Raji (cell line): Measurements from ENCODE around the gene PTGES.

ENCODE experiments used
- POLR2A ChIP-seq: IDR thresholded peaks from 2 replicates; pipeline ENCODE4 v1.6.1; 2011; ENCODE audit warnings: low read depth, low read length, control low read depth; ENCODE audit not compliant: insufficient read depth

Gene PTGES

DNA sequence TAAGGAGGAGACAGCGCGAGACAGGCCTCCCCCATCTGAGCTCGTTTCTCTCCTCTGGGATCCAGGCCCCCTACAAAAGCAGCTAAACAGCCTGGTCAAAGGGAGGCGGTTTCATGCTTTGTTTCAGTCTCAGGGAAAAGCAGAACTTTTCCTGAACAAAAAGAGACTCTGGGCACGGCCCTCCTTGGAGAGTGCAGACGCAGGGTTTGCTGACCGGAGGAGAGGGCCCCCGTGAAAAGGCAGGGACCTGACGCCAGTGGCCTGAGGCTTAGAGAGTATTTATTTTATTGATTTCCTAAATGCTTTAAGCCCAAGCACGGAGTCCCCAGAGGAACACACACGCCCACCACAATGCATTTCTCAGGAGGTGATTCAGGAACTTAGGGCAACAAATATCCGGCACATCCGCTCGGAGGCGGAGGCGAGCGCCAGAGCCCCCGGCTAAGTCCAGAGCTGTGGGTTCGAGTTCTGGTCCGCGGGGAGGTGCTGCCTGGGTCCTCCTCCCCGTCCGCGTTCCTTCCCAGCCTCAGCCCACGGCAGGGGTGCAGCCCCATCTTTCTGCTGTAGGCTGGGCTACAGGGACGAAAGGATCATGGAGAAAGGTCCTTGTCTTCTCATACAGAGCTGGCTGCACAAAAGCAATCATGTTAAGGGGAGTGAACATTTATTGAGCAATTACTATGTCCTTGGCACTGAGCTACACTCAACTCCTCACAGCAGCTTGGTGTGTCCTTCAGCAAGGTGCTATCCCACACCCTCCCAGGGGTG is 40.0 kb downstream of the PTGES start:
- TF ChIP-seq POLR2A = no peak

- no peak for TF ChIP-seq POLR2A
Observed at GRCh38 chr9:129710169-129710453, 42.7 kb downstream of the PTGES start.

DNA sequence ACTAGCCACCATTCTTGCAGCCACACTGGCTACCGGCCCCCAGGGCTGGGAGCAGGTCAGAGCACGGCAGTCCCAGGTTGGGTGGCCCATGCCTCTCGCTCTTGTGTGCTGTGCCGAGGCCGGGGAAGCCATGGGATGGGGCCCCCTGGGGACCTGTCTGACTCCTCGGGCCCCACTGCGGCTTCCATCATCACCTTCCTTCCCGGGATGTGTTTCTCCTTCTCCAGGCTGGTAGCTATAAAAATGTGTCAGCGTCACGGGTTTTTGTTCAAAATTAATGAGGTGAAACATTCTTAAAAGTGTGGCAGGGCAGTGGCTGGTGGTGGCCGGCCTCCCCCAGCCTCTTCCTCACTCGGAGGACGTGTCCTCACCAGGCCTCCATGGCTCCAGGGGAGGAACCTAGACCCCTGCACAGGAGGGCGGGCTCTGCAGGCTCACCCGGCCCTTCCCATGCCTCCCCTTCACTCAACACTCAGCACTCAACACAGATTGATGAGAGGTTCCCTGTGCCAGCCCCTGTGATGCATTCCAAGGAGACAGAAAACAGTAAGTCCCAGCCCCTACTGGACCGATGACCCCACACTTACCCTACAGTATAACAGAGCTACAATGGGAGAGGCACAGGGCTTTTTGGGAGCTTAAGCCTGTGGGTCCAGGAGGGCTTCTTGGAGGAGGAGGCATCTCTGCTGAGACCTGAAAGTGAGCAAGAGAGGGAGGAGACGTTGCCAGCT is 43.2 kb downstream of the PTGES start:
- no peak for TF ChIP-seq POLR2A

DNA sequence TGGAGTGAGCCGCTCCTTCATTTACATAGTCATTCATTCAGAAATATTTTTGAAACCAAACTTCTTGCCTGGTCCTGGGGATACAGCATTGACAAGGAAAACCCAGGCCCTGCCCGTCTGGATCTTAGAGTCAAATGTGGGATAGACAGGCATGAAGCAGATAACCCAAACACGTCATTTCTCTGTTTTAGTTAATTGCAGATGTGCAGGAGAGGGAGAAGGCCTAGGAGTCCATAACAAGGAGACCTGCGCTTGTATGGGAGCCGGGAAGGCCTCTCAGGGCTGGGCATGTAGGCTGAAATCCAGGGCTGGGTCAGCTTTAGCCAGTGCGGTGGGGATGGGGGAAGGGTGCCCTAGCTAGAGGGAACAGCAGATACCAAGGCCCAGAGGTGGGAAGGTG is 44.0 kb downstream of the PTGES start:
- no peak for TF ChIP-seq POLR2A

DNA sequence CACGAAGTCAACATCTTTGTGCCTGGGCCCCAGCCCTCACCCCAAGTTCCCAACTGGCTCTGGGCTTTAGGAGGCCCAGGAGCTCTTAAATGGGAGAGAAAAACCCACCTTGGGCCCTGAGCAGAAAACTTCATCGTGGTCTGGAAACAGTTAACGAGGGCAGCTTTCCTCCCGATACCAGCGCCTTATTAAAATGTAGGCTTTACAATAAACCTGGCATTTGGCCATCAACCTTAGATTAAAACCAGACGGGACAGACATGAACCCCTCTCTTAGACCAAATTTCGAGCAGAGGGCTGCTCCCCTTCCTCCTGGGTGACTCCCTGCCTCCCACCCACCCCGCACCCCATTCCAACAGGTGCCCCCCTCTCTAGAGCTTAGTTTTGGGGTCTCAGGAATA is 48.0 kb downstream of the PTGES start:
- no peak for TF ChIP-seq POLR2A

DNA sequence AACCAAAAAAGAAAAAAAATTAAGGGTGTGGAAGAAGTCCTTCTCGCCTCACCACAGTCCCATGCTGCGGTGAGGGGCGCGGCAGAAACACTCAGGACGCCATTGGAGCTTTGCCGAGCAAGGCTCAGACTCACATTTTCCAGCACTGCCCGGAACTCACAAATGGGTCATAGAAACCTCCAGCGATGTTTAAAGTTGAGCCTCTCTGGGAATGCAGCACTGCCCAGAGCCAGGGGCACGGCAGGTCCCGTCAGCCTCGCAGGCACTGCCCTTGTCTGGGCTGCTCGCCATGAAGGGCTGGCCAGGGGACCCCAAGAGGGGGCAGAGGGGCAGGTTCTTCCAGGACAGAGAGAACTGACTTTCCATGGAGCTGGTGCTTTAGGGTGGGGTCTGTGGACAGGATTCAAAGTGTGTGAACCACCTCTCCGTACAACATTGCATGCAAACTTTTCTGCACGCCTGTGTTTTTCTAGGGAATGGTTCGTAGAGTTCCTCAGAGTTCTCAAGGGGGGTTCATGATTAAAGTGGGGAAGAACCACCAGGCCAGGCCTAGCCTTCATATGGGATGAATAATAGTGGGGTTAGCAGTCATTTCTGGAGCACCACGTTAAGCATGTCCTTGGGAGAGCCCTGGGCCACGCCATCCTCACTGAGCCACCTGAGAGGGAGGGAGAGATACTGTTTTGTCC is 49.0 kb downstream of the PTGES start:
- TF ChIP-seq POLR2A = no peak

GRCh38 chr9:129702589-129703520 is 50.0 kb downstream of the PTGES start:
- no peak for TF ChIP-seq POLR2A

GRCh38 chr9:129701549-129701948 is 51.3 kb downstream of the PTGES start:
- no peak for TF ChIP-seq POLR2A

- no peak for TF ChIP-seq POLR2A
Observed at GRCh38 chr9:129701054-129701453, 51.8 kb downstream of the PTGES start.

GRCh38 chr9:129698254-129698757 is 54.5 kb downstream of the PTGES start:
- TF ChIP-seq POLR2A = no peak

DNA sequence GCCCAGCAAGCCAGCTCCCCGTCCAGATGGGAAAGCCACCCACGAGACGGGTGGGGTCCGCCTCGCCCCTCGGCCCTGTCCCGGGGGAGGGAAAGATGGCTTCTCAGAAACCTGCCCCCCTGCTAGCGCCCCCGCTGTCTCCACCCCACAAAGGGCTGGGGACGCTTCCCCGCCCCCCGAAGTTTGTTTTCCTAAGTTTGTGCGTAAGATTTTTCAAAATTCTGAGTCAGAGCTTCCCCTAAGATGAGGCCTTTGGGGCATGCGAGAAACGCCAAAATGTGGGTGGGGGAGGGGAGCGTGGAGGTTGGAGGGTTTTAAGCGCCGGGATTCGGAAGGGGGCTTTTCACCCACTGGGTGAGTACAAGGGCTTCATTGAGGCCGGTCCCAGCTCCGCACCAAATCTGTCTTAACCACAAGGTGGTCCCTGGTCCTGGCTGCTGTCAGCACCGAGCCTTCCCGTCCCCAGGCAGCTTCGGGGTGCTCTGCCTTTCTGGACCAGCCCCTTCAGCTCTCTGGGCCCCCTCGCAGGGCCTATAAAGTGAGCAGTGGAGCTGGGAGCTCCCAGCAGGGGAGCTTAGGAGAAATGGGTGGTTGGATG is 55.1 kb downstream of the PTGES start:
- TF ChIP-seq POLR2A = no peak

DNA sequence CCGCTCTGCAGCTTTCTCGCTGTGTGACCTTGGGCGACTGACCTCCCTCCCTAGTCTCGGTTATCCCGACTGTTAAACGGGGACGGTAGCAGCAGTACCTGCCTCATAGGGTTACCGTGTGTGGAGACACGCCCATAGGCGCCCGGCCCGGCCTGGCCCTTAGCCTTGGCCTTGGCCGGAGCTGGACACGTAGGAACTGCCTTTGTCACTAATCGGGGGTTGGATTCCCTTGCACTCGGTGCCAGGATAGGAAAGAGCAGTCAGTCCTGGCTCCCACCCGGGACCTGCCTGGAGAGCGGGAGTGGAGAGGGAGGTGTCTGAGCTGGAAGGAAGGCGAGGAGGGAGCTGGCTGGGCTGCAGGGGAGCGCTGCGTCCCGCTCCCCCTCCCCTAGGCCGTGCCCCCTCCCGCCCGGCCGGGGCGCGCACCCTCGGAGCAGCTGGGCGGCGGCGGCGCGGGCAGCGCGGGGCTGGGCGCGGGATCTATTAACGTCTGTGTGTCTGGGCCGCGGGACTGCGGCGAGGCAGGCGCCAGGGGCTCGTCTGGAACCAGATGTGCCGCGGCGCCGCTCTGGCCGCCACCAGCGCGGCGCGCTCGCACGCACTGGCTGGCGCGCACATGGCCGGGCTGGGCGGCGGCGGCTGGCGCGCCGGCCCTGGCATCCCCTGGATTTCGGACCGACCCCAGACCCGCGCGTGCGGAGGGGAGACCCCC is 55.7 kb downstream of the PTGES start:
- TF ChIP-seq POLR2A = no peak

- TF ChIP-seq POLR2A = no peak
Observed at GRCh38 chr9:129695870-129696269, 57.0 kb downstream of the PTGES start.

DNA sequence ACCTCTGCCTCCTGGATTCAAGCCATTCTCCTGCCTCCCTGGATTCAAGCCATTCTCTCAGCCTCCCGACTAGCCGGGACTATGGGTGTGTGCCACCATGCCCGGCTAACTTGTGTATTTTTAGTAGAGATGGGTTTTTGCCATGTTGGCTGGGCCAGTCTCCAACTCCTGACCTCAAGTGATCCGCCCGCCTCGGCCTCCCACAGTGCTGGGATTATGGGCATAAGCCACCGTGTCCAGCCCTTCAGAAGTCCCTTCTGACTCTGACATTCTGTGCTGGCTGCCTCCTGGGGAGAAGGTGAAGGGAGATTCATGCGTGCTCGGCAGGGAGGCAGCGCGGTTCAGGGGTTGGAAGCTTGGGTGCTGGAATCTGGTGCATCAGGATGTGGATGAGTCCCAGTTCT is 58.6 kb downstream of the PTGES start:
- TF ChIP-seq POLR2A = no peak

GRCh38 chr9:129693741-129694140 is 59.1 kb downstream of the PTGES start:
- TF ChIP-seq POLR2A = no peak

DNA sequence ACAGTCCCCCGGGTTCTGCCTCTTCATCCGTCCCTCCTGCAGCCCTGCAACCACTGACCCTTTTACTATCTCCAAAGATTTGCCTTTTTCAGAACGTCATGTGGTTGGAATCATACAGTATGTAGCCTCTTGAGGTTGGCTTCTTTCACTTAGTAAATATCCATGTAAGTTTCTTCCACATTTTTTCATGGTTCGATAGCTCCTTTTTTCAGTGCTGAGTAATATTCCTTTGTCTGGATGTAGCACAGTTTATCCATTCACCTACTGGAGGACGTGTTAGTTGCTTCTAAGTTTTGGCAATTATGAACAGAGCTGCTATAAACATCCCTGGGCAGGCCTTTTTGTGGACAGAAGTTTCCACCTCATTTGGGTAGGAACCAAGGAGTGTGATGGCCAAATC is 60.3 kb downstream of the PTGES start:
- no peak for TF ChIP-seq POLR2A
